Left colon (tissue), 2 donors: ENCODE measurements around the gene OXCT1. TPM values are rescaled to one million over a fixed set of nuclear protein-coding genes. Genes with fewer than 3 reads are reported as not detected.
A peak's percentile ranks its signal among the peaks of the same experiment; 100 is the strongest.
"Not testable (repeated sequence)": the region's sequence is repeated elsewhere in the genome, so short reads cannot be mapped to it uniquely, and the experiment has no call there.

ENCODE experiments used
- ATAC-seq: fragments of 200-7000 bp; cut with Tn5 transposase; one replicate; pipeline ENCODE4 v1.9.1; 2020; ENCODE audit warnings: mild to moderate bottlenecking, moderate library complexity
- DNase-seq, 2 donors: peaks; one replicate each; pipeline ENCODE4 v3.0.0-alpha.2; 2020
- intact Hi-C, 2 donors: fragments of 100-400 bp; cut with DNase I in 1 of 2; cut with micrococcal nuclease in 1 of 2; formaldehyde crosslinking; loops; one replicate each; pipeline versions ENCODE4 v1.11.2 to v1.14.0; 2022; cut with DNase I, micrococcal nuclease
- total RNA-seq, 2 donors: library from RNA; stranded (reverse); fragmentation: NEBNext Ultra II Directional; extraction: Animal tissue kit (Norgen Biotek cat#: 25700); gene quantifications; one replicate each; pipeline ENCODE4 v1.2.1, GENCODE V29; 2021
- donor health status: DM: no; HTN: no; CAD: no.
- donor health status: DM: yes; HTN: yes; CAD: no.

OXCT1 gene
- total RNA-seq, 2 donors from 2014 or later: 12.8 to 15.8 TPM

- intact Hi-C loops: loop anchor here in 1 of 2 donors (5.0 kb wide), 1 partner anchor 568 kb away; no protein-coding TSS in a partner anchor
- no peak for DNase-seq
- ATAC-seq: no peak
These were observed 30.0 kb downstream of the OXCT1 start for GRCh38 chr5:41840251-41840650.

GRCh38 chr5:41837793-41838192 lies 32.4 kb downstream of the OXCT1 start:
- intact Hi-C loops: no loop called here
- DNase-seq: no peak
- no peak for ATAC-seq

- DNase-seq (peak in 1 of 2 donors; percentile 13), ATAC-seq (peak; percentile 66)
- intact Hi-C loops: no loop called here
These were observed 34.6 kb downstream of the OXCT1 start for GRCh38 chr5:41835645-41836044.

- DNase-seq (no peak), ATAC-seq (no peak)
- intact Hi-C loops: no loop called here
These were observed 35.7 kb downstream of the OXCT1 start for GRCh38 chr5:41834506-41834905.

- intact Hi-C loops: no loop called here
- no peak for ATAC-seq
- DNase-seq: no peak
These were observed 37.8 kb downstream of the OXCT1 start for GRCh38 chr5:41832430-41832829.

GRCh38 chr5:41831155-41831554 lies 39.1 kb downstream of the OXCT1 start:
- intact Hi-C loops: no loop called here
- no peak for ATAC-seq
- DNase-seq: no peak

- ATAC-seq: no peak
- intact Hi-C loops: no loop called here
- no peak for DNase-seq
These were observed 42.4 kb downstream of the OXCT1 start for GRCh38 chr5:41827792-41828191.

GRCh38 chr5:41822036-41822435 lies 48.2 kb downstream of the OXCT1 start:
- ATAC-seq: no peak
- DNase-seq: no peak
- intact Hi-C loops: no loop called here

GRCh38 chr5:41821051-41821450 lies 49.2 kb downstream of the OXCT1 start:
- intact Hi-C loops: no loop called here
- DNase-seq: no peak
- no peak for ATAC-seq

GRCh38 chr5:41820150-41820549 lies 50.1 kb downstream of the OXCT1 start:
- intact Hi-C loops: no loop called here
- DNase-seq (no peak), ATAC-seq (no peak)

- ATAC-seq: peak; percentile 98
- DNase-seq: no peak
- intact Hi-C loops: no loop called here
These were observed 52.5 kb downstream of the OXCT1 start for GRCh38 chr5:41817625-41818301.

- intact Hi-C loops: no loop called here
- DNase-seq (no peak), ATAC-seq (no peak)
These were observed 54.5 kb downstream of the OXCT1 start for GRCh38 chr5:41815663-41816229.

GRCh38 chr5:41815261-41815660 lies 55.0 kb downstream of the OXCT1 start:
- DNase-seq (no peak), ATAC-seq (no peak)
- intact Hi-C loops: no loop called here

GRCh38 chr5:41814306-41814705 lies 55.9 kb downstream of the OXCT1 start:
- DNase-seq, intact Hi-C loops, ATAC-seq: not testable (repeated sequence)

GRCh38 chr5:41812156-41812555 lies 58.1 kb downstream of the OXCT1 start:
- intact Hi-C loops: no loop called here
- ATAC-seq (no peak), DNase-seq (no peak)

- DNase-seq: no peak
- intact Hi-C loops: no loop called here
- ATAC-seq: no peak
These were observed 61.1 kb downstream of the OXCT1 start for GRCh38 chr5:41809128-41809527.

- intact Hi-C loops: no loop called here
- DNase-seq: no peak
- ATAC-seq: no peak
These were observed 61.9 kb downstream of the OXCT1 start for GRCh38 chr5:41808294-41808693.

- intact Hi-C loops: no loop called here
- ATAC-seq: no peak
- DNase-seq: no peak
These were observed 72.6 kb downstream of the OXCT1 start for GRCh38 chr5:41797662-41798061.

- DNase-seq: no peak
- intact Hi-C loops: no loop called here
These were observed 74.2 kb downstream of the OXCT1 start for GRCh38 chr5:41796061-41796460.

GRCh38 chr5:41795125-41795524 lies 75.1 kb downstream of the OXCT1 start:
- no peak for DNase-seq
- no peak for ATAC-seq
- intact Hi-C loops: no loop called here

More at GRCh38 chr5:41796061-41796460, 74.2 kb downstream of the OXCT1 start:
- no peak for ATAC-seq

- DNase-seq (no peak), ATAC-seq (no peak)
- intact Hi-C loops: no loop called here
These were observed 75.8 kb downstream of the OXCT1 start for GRCh38 chr5:41794471-41794870.
